DOHH2 (cell line): Measurements from ENCODE around the gene TC2N.

ENCODE experiments used
- CTCF ChIP-seq: fragments of 200-600 bp; sonication (generic); IDR thresholded peaks from one replicate; pipeline ENCODE4 v1.5.1; 2014; ENCODE audit warnings: antibody characterized with exemption, mild to moderate bottlenecking, low read depth, low read length; ENCODE audit not compliant: poor library complexity, severe bottlenecking
- EZH2phosphoT487 ChIP-seq: fragments of 200-600 bp; sonication (generic); IDR thresholded peaks from 2 replicates; pipeline ENCODE4 v1.6.1; 2017; ENCODE audit warnings: borderline replicate concordance, mild to moderate bottlenecking, antibody characterized with exemption, low read length, moderate library complexity, mixed read lengths

- no peak for TF ChIP-seq CTCF
- no peak for TF ChIP-seq EZH2phosphoT487
Measured at GRCh38 chr14:91893669-91894068, 26.3 kb upstream of the TC2N start.
